Measurements from ENCODE around the gene OXCT1.

OXCT1 gene

DNA sequence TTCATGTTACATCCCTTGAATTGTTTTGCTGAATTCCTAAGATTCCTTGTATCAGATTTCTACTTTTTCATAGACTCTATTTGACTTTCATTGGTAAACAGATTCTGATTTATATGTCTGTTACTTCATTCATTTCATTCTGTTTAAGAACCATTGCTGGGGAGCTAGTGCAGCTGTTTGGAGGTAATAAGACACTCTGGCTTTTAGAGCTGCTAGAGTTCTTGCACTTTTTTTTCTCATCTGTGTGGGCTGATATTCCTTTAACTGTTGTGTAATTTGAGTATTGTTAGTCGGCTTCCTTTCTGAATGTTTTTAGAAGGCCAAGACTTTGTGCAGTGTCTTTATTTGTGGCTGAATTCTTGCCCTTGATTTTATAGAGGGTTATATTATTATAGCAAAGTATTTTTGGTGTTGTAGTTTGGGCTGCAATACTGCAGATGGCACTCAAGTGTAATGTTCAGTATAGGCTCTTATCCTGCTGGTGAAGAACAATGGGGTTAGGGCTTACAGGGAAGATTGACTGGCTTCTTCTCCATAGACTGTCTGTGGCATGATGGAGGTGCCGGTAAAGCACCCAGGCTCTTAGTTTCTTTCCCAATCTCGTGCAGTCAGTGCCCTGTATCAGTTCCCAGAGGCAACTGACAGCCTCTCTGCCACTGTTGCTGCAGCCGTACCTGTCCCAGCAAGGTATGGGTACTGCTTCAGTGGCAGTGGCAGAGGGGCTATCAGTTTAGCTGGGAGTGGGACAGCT lies 162.2 kb downstream of the OXCT1 start:
- Histone ChIP-seq H3K4me1 (ENCODE audit: control insufficient read depth, insufficient read depth, low read depth, low read length) (peaks cover 3% of the 10 kb centered on the region), H3K9ac (ENCODE audit: low read length) (no peak overlapping the region), H2AFZ (ENCODE audit: low read depth, low read length) (no peak overlapping the region), H3K4me2 (ENCODE audit: low read length, poor library complexity, severe bottlenecking) (no peak overlapping the region), H2BK5ac (ENCODE audit: low read depth, low read length, poor library complexity, severe bottlenecking) (no peak overlapping the region), H3K27me3 (ENCODE audit: control insufficient read depth in 1 of 2, insufficient read depth in 1 of 2, low read length in 2 of 2) (no peaks in the 10 kb centered on the region), H3K4ac (ENCODE audit: low read depth in 1 of 2, low read length in 2 of 2) (no peak overlapping the region), H3K14ac (ENCODE audit: low read length in 2 of 2) (no peak overlapping the region), H3K18ac (ENCODE audit: low read depth in 1 of 2, low read length in 2 of 2) (no peak overlapping the region), H4K91ac (ENCODE audit: low read length) (no peak overlapping the region), H3K79me1 (replicated peaks; ENCODE audit: low read length, poor library complexity, severe bottlenecking) (no peaks in the 10 kb centered on the region), H2BK12ac (ENCODE audit: low read length in 2 of 2) (no peak overlapping the region), H3K9me3 (ENCODE audit: control insufficient read depth, low read length) (peaks cover 4% of the 10 kb centered on the region), H2BK120ac (ENCODE audit: low read depth, low read length) (no peak overlapping the region), H3K23ac (ENCODE audit: low read length in 2 of 2) (no peak overlapping the region), H3K36me3 (ENCODE audit: control insufficient read depth in 1 of 2, insufficient read depth in 2 of 2, low read depth in 1 of 2, low read length in 2 of 2) (no peaks in the 10 kb centered on the region), H2AK5ac (ENCODE audit: low read length, severe bottlenecking) (no peak overlapping the region), H3K4me3 (ENCODE audit: insufficient read depth in 1 of 2, low read depth in 1 of 2, low read length in 2 of 2) (no peak overlapping the region), H2BK15ac (ENCODE audit: low read depth, poor library complexity, severe bottlenecking) (no peak overlapping the region), H4K8ac (ENCODE audit: low read length) (no peak overlapping the region), H3K27ac (ENCODE audit: low read length, poor library complexity, severe bottlenecking) (no peak overlapping the region)
- whole genome bisulfite sequencing, result 48% methylated on average over 4 of the region's 4 CpGs
- peak; percentile 52 for DNase-seq

DNA sequence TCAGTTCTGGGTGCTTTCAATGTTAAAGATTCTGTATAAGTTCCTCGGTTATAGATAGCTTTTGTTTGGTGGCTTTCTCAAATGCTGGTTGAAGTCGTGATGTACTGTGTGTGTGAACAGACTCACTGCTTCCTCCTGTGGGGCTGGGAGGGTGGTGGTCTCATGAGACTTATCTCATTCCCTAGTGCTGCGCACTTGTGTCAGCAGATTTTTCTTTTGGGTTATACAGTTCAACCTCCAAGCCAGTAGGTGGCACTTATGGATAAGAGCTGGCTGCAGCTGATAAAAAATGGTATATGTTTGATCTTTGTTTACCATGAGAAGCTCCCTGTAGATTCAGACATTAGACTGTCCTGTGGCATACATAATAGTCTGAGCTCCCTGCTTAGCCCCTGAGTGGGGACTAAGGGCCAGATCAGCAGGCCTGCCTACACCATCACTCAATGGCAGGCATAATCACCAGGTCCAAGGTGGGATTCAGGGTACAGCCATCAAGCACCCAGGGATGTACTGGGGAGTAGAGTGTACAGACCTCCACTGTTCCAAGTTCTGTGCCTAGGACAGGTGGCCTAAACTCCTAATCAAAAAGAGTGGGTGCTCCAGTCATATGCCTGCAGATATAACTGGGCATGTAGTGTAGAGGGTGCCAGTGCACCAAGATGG lies 174.2 kb downstream of the OXCT1 start:
- no peaks in the 10 kb centered on the region for H3K36me3 ChIP-seq (ENCODE audit: control insufficient read depth in 1 of 2, insufficient read depth in 2 of 2, low read depth in 1 of 2, low read length in 2 of 2)
- peak overlapping the region; percentile 36 for H4K8ac ChIP-seq (ENCODE audit: low read length)
- H3K18ac ChIP-seq (ENCODE audit: low read depth in 1 of 2, low read length in 2 of 2), result no peak overlapping the region
- H2AFZ ChIP-seq (ENCODE audit: low read depth, low read length), result no peak overlapping the region
- H2AK5ac ChIP-seq (ENCODE audit: low read length, severe bottlenecking), result no peak overlapping the region
- no peak overlapping the region for H3K27ac ChIP-seq (ENCODE audit: low read length, poor library complexity, severe bottlenecking)
- no peak overlapping the region for H2BK5ac ChIP-seq (ENCODE audit: low read depth, low read length, poor library complexity, severe bottlenecking)
- H3K4me1 ChIP-seq (ENCODE audit: control insufficient read depth, insufficient read depth, low read depth, low read length), result no peaks in the 10 kb centered on the region
- H3K9ac ChIP-seq (ENCODE audit: low read length), result no peak overlapping the region
- no peak overlapping the region for H3K23ac ChIP-seq (ENCODE audit: low read length in 2 of 2)
- no peak overlapping the region for H2BK12ac ChIP-seq (ENCODE audit: low read length in 2 of 2)
- no peak overlapping the region for H3K14ac ChIP-seq (ENCODE audit: low read length in 2 of 2)
- no peak overlapping the region for H3K4ac ChIP-seq (ENCODE audit: low read depth in 1 of 2, low read length in 2 of 2)
- H3K9me3 ChIP-seq (ENCODE audit: control insufficient read depth, low read length), result no peaks in the 10 kb centered on the region
- peak; percentile 9 for DNase-seq
- WGBS, result 64% methylated on average over 3 of the region's 3 CpGs
- no peak overlapping the region for H2BK120ac ChIP-seq (ENCODE audit: low read depth, low read length)
- no peak overlapping the region for H2BK15ac ChIP-seq (ENCODE audit: low read depth, poor library complexity, severe bottlenecking)
- peaks cover 0 to 5% of the 10 kb centered on the region in 2 experiments for H3K27me3 ChIP-seq (ENCODE audit: control insufficient read depth in 1 of 2, insufficient read depth in 1 of 2, low read length in 2 of 2)
- H3K79me1 ChIP-seq (replicated peaks; ENCODE audit: low read length, poor library complexity, severe bottlenecking), result no peaks in the 10 kb centered on the region
- H4K91ac ChIP-seq (ENCODE audit: low read length), result no peak overlapping the region
- no peak overlapping the region for H3K4me3 ChIP-seq (ENCODE audit: insufficient read depth in 1 of 2, low read depth in 1 of 2, low read length in 2 of 2)
- no peak overlapping the region for H3K4me2 ChIP-seq (ENCODE audit: low read length, poor library complexity, severe bottlenecking)

DNA sequence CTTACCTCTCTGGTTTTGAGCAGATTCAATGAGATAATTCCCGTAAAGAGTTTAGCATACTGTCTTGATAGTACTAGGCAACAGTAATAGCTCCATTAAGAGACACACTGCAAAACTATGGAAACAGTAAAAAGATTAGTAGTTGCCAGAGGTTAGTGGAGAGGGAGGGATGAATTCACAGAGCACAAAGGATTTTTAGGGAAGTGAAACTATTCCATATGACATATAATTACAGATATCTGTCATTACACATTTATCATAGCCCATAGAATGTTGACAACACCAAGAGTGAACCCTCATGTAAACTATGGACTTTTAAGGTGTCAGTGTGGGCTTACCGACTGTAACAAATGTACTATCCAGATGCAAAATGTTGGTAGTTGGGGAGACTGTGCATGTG lies 183.5 kb downstream of the OXCT1 start:
- H3K36me3 ChIP-seq (ENCODE audit: control insufficient read depth in 1 of 2, insufficient read depth in 2 of 2, low read depth in 1 of 2, low read length in 2 of 2), result no peaks in the 10 kb centered on the region
- H4K91ac ChIP-seq (ENCODE audit: low read length), result no peak overlapping the region
- WGBS, result 95% methylated on average over 1 of the region's 2 CpGs
- no peak overlapping the region for H2AK5ac ChIP-seq (ENCODE audit: low read length, severe bottlenecking)
- no peak overlapping the region for H3K23ac ChIP-seq (ENCODE audit: low read length in 2 of 2)
- no peak overlapping the region for H3K18ac ChIP-seq (ENCODE audit: low read depth in 1 of 2, low read length in 2 of 2)
- no peak overlapping the region for H2AFZ ChIP-seq (ENCODE audit: low read depth, low read length)
- no peak overlapping the region for H2BK120ac ChIP-seq (ENCODE audit: low read depth, low read length)
- no peak overlapping the region for H3K4me3 ChIP-seq (ENCODE audit: insufficient read depth in 1 of 2, low read depth in 1 of 2, low read length in 2 of 2)
- no peaks in the 10 kb centered on the region for H3K4me1 ChIP-seq (ENCODE audit: control insufficient read depth, insufficient read depth, low read depth, low read length)
- no peak overlapping the region for H3K14ac ChIP-seq (ENCODE audit: low read length in 2 of 2)
- H2BK12ac ChIP-seq (ENCODE audit: low read length in 2 of 2), result no peak overlapping the region
- H3K27me3 ChIP-seq (ENCODE audit: control insufficient read depth in 1 of 2, insufficient read depth in 1 of 2, low read length in 2 of 2), result peaks cover 0 to 4% of the 10 kb centered on the region in 2 experiments
- H3K79me1 ChIP-seq (replicated peaks; ENCODE audit: low read length, poor library complexity, severe bottlenecking), result no peaks in the 10 kb centered on the region
- no peak overlapping the region for H2BK15ac ChIP-seq (ENCODE audit: low read depth, poor library complexity, severe bottlenecking)
- H2BK5ac ChIP-seq (ENCODE audit: low read depth, low read length, poor library complexity, severe bottlenecking), result no peak overlapping the region
- H3K4ac ChIP-seq (ENCODE audit: low read depth in 1 of 2, low read length in 2 of 2), result no peak overlapping the region
- H3K9me3 ChIP-seq (ENCODE audit: control insufficient read depth, low read length), result no peaks in the 10 kb centered on the region
- no peak for DNase-seq
- no peak overlapping the region for H3K27ac ChIP-seq (ENCODE audit: low read length, poor library complexity, severe bottlenecking)
- no peak overlapping the region for H3K9ac ChIP-seq (ENCODE audit: low read length)
- no peak overlapping the region for H3K4me2 ChIP-seq (ENCODE audit: low read length, poor library complexity, severe bottlenecking)
- no peak overlapping the region for H4K8ac ChIP-seq (ENCODE audit: low read length)

DNA sequence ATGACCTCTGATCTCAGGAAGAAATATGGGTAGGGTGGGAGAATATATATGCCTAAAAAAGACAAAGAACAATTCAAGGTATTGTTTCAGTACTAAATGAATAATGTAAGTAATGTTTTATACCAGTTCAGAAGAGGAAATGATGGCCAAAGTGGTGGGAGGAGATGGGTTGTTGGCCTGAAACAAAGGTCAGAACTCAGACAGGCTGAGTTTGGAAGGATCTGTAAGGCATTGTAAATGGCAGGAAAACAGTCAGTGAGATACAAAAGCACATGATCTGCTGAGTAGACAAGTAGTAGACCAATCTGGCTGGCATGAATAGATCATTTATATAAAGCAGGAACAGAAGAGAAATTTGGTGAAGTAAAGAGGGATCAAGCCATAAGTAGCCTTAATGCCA lies 184.0 kb downstream of the OXCT1 start:
- Histone ChIP-seq H2AFZ (ENCODE audit: low read depth, low read length) (no peak overlapping the region), H3K4me2 (ENCODE audit: low read length, poor library complexity, severe bottlenecking) (no peak overlapping the region), H3K4me3 (ENCODE audit: insufficient read depth in 1 of 2, low read depth in 1 of 2, low read length in 2 of 2) (no peak overlapping the region), H4K8ac (ENCODE audit: low read length) (no peak overlapping the region), H2BK12ac (ENCODE audit: low read length in 2 of 2) (no peak overlapping the region), H3K14ac (ENCODE audit: low read length in 2 of 2) (no peak overlapping the region), H3K27ac (ENCODE audit: low read length, poor library complexity, severe bottlenecking) (no peak overlapping the region), H3K18ac (ENCODE audit: low read depth in 1 of 2, low read length in 2 of 2) (no peak overlapping the region), H4K91ac (ENCODE audit: low read length) (no peak overlapping the region), H3K23ac (ENCODE audit: low read length in 2 of 2) (no peak overlapping the region), H3K9ac (ENCODE audit: low read length) (no peak overlapping the region), H3K4ac (ENCODE audit: low read depth in 1 of 2, low read length in 2 of 2) (no peak overlapping the region), H3K27me3 (ENCODE audit: control insufficient read depth in 1 of 2, insufficient read depth in 1 of 2, low read length in 2 of 2) (peaks cover 0 to 4% of the 10 kb centered on the region in 2 experiments), H2BK15ac (ENCODE audit: low read depth, poor library complexity, severe bottlenecking) (no peak overlapping the region), H3K36me3 (ENCODE audit: control insufficient read depth in 1 of 2, insufficient read depth in 2 of 2, low read depth in 1 of 2, low read length in 2 of 2) (no peaks in the 10 kb centered on the region), H2BK5ac (ENCODE audit: low read depth, low read length, poor library complexity, severe bottlenecking) (no peak overlapping the region), H3K4me1 (ENCODE audit: control insufficient read depth, insufficient read depth, low read depth, low read length) (no peaks in the 10 kb centered on the region), H3K9me3 (ENCODE audit: control insufficient read depth, low read length) (no peaks in the 10 kb centered on the region), H3K79me1 (replicated peaks; ENCODE audit: low read length, poor library complexity, severe bottlenecking) (no peaks in the 10 kb centered on the region), H2AK5ac (ENCODE audit: low read length, severe bottlenecking) (no peak overlapping the region), H2BK120ac (ENCODE audit: low read depth, low read length) (no peak overlapping the region)
- DNase-seq, result no peak

Data from mesenchymal stem cell (in vitro differentiated cells and primary cell).